ENCODE measurements around the gene TIMM10.

Gene TIMM10

DNA sequence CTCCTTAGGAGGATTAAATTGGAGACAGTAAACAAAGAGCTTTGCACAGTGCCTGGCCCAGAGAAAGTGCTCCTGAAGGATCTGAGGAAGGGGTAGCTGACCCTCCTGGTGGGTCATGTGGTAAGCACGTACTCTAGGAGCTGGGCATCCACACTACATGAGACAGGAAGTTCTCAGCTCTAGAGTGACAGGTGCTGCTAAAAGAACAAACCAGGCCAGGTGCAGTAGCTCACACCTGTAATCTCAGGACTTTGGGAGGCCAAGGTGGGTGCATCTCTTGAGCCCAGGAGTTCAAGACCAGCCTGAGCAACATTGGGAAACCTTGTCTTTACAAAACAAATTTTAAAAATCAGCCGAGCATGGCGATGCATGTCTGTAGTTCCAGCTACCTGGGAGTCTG, 28.2 kb downstream of the TIMM10 start:
- DNase-seq = no peak

DNA sequence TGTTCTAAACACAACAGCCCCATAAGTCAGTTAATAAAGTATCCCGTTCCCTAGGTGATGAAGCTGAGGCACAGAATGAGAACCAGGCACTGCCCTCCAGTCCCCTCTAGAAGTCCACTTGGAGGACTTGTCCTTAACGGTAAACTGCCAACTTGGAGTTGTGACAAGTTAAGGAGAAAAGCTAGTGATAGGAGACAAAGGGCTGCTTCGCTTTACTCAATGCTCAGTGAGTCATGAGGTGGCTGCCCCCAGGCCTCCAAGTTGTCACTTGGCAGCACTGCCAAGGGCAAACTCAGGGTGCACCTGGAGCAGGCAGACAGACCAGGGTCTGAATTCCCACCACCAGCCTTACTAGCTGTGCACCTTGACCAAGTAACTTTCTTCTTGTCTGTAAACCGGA, 28.6 kb downstream of the TIMM10 start:
- DNase-seq = no peak

DNA sequence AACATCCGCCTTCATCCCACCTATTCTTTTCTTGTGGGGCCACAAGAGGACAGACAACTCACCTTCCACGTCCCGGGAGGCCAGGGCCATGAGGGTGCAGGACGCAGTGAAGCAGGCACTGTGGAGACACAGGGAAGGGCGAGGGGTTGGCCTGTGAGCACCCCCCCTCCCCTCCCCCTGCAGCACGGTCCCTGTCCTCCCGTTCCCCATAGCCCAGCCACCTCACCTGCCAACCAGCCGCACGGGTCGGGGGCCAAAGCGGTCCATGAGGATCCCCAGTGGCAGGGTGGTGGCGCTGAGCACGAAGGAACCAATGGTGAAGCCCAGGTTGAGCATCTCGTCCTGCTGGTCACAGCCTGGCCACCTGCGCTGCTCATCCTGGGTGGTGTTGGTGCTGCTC, 29.6 kb downstream of the TIMM10 start:
- no peak for DNase-seq

DNA sequence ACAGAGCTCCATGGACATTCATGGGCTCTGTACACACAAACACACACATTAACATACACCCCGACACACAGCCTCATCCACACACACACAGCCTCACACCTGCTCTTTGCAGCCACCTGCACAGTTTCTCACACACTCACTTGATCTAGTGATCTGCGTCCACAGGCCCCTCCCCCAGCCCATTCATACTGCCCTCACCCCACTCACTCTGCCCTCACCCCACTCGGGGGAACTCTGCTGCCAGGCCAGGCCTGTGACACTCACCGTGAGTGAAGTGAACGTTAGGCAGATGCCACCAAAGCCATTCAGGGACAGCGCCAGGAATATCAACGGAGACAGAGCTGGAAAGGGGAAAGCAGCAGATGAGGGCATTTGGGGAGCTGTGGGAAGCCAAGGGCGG, 30.0 kb downstream of the TIMM10 start:
- DNase-seq = no peak

DNA sequence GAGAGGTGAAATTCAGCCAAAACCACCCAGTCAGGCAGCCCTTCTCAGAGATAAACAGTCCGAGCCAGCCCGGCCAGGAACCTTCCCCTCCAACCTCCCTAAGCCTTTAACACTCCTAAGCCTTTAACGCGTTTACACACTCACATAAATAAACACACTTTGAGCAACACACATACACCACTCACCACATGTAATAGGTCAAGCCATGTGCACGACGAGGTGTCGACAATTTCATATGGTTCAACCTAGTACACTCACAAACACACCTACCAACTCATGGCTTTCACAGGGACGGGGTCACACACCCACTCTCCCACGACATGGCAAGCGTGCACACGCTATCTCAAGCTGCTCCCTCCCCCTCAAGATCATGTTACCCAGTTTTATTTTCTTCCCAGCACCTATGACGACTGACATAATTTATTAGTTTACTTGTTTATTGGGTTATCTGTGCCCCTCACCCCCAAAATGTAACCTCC, 30.5 kb downstream of the TIMM10 start:
- DNase-seq = no peak

DNA sequence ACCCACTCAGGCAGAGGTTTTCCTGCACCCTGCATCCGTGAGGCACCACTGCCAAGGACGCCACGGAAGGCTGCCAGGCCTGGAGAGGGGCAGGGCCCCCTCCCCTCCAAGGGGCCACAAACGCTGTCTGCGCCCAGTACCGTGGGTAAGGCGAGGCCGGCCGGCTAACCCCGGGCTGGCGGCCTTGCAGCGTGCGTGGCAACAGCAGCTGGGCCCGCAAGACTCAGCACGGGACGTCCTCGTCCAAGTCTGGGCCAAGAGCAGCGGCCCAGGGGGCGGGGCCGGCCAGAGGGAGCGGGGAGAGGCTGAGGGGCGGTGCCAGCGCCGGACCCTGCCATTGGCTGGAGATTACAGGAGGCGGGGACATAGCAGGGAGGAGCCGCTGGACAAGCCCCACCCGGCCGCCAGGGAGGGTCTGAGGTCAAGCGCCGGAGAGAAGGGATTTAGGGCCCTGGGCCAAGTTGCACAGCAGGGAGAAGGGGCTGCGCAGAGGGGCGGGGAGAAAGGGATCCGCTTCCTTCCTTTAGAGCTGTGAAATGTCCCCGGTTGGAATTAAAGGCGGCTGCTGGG, 31.1 kb downstream of the TIMM10 start:
- peak; percentile 89 for DNase-seq

DNA sequence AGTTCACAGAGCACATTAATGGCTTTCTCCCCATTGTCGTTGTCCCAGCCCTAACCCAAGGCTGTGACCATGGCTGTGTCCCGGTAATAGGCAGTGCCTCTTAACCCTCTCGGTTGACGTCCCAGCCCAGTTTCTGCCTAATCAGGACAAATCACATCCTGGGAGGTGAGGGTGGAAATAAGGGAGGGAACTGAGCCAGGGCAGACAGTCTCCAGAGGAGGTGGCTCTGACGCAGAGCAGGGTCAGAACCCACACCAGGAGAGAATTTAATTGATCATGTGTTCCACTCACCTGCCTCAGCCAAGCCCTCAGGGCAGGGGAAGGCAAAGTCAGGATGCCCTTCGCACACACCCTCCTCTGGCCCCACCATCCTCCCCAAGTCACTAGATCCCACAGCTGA, 32.0 kb downstream of the TIMM10 start:
- no peak for DNase-seq

DNA sequence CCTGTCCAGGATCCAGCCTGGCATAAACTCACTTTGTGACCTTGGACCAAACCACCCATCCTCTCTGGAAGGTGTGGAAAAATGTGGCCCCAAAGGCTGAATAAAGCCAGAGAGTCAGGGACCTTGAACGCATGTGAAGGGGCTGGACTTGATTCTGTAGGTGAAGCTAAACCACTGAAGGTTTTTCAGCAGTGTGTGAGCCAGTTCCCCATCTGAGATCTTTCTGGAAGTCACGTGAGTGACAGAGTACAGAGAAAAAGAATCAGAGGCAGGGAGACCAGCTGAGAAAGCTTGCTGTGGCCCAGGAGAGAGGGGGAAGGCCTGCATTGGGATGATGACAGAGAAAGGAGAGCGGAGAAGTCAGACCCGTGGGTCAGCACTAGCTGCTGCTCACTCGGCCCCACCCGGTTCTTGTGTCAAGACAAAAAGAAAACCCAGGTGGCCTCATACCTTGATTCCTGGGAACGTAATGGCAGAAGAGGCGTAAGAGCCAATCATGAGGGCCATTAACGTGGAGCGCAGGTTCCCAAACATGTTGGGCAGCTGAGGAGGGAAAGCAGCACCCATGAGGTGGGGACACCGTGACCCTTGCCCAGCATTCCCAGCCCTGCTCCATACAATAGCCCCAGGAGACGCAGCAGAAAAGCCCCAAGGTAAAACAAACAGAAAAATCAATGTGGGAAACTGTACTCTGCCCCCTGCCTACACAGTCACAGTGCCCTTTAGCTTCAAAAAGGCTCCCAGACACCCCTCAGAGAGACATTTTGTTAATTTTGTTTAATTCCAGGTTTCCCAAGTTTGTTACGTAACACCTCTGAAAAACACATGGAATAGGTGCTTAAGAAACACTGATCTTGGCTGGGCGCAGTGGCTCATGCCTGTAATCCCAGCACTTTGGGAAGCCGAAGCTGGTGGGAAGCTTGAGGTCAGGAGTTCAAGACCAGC, 33.0 kb downstream of the TIMM10 start:
- DNase-seq = no peak

DNA sequence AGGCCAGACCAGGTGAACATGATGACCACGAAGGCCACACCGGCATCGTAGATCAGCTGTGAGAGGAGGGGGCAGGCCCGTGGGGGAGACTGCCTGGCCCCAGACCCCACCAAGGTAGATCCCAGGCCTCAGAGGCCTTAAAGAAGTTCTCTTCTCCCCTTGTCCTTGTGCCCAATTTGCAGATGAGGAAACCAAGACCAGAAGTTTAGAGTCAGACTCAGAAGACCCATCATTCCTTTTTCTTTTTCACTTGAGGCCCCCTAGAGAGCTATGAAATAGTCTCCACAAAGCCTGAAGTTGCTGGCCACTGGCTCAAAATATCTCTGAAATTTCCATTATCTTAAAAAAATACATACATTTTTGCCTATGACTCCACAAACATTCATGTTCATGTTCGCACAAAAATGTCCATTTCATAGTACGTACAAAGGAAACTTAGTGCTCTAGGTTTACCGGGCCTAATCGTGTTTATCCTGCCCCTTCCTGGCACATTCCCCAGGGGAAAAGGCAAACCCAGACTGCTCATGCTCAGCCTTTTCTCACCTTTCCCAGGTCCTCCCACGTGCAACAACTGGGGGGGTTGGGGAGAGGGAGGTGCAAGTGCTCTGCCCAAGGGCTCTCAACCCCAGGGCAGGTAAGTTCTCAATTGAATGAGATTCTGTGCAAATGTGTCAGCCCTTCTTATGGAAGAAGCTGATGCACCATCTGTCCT, 34.3 kb downstream of the TIMM10 start:
- DNase-seq = no peak

DNA sequence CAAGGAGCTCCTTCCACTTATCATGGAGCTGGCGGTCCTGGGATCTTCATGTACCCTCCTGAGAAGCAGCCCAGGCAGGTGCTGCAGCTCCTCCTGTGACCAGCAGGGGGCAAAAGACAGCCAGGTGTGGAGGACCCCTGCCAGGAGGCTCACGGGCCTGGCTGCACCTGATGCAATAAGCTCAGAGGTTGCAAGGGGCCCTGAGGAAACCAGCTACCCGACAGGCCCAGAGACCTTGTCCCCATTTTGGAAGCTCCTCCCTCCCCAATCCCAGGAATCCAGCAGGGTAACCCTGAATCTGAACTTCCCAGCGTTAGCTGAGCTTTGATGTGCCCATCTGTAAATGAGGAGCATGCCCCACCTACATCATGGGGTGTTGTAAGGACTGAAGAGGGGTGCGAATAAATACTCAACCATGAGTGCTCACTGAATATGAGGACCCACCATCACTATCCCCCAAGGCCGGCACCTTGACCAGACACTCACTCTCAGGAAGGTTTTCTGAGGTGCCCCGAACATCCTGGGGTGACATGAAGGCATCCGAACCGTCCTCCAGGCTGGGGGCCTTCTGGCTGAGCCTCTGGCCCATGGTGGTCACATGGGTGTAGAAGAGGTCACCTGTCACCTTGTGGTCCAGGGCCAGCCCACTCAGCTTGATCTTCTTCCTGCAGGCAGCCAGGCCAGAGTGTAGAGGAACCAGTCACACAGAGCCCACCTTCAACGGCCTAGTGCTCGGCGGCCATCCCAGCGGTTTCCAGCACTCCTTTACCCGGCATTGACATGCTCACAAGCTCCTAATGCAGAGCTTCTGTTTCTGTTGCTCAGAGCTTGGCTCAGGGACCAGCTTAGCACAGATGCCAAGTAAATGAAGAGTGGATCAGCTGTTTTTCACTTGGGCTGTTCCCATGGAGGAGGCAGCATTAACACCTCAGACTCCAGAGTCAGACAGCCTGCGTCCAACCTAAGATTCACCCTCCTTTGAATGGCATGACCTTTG, 36.7 kb downstream of the TIMM10 start:
- no peak for DNase-seq

DNA sequence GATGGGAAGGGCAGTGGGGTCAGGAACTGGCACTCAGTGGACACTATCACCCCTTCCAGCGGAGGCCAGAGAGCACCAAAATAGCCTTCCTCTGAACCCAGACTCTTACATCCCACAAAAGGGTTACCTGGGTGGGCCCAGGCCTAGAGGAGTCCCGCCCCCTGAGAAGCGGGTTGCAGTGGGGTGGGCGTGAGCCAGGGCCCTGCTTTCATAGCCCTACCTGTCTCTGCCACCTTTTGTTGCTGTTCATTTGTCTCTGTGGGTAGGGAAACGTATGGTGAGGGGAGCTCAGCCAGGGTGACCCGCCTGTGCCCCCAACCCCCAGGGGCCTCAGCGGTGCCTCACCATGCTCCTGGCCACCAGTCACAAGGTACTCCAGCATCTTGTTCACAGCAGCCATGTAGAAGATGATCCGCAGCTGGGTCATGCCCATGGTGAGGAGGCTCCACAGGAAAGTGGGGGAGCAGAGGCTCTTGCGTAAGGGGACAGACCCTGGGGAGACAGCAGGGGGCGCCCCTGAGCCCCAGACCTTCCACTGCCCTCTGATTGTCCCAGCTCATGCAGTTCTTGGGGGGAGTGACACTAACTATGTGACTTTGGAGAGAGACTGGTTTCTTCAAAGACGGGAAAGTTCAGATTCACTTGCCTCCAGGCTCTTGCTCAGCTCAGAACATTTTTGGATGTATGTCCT, 39.0 kb downstream of the TIMM10 start:
- peak; percentile 51 for DNase-seq

DNA sequence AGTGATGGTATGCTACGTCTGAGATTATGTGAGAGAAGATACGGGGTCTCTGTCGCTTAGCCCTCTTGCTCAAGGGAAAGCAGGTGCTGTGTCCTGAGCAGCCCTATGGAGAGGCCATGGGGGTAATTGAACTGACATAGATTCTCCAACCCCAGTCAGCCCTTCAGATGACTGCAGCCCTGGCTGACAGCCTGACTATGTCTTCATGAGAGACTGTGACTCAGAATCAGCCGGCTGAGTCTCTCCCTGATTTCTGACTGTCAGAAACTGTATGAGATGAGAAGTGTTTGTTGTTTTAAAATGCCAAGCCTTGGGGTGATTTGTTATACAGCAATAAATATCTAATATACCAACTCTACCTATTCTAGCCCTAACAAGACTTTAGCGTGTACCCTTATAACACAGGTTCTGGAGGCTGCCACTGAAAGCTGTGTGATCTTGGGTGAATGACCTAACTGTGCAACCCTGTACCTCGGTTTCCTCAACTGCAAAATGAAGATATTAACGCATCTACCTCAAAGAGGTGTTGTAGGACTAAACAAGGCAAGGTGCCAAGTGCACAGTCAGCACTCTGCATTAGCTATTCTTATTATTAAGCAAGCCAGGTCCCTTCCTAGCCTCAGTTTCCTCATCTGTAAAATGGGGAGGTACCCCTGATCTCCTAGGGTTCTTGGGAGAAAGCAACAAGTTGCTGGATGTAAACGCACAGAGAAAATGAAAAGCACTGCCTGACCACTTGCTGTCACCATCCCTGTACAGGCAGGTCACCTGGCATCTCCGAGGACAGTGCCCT, 39.9 kb downstream of the TIMM10 start:
- peak; percentile 79 for DNase-seq

DNA sequence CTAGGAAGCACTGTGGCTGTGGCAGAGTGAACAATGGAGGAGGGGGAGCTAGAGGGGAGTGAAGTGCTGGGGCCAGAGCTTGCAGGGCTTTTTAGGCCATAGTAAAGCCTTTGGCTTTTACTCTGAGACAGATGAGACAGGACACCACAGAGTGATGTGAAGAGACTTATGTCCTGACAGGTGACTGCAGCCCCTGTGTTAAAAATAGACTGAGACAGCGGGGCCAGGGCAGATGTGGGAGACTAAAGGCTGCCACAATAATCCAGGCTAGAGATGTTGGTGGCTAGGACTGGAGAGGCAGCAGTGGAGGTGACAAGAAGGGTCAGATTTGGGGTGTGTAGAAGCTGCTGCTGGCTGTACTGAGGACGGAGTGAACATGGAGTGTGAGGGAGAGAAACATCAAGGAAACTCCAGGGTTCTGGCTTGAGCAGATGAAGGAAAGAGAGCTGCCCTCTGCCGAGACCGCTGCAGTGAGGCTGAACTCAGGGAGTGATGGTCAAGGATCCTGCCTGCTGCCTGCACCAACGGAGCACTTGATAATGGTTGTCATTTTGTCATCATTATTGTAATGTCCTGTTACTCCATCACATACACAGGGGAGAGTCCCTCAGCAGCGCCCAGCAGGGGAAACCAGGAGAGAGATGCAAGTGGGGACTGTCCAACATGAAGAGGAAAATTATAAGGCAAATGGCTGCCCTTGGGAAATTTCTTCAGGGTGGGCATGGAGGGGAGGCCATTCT, 42.5 kb downstream of the TIMM10 start:
- DNase-seq = peak; percentile 30

DNA sequence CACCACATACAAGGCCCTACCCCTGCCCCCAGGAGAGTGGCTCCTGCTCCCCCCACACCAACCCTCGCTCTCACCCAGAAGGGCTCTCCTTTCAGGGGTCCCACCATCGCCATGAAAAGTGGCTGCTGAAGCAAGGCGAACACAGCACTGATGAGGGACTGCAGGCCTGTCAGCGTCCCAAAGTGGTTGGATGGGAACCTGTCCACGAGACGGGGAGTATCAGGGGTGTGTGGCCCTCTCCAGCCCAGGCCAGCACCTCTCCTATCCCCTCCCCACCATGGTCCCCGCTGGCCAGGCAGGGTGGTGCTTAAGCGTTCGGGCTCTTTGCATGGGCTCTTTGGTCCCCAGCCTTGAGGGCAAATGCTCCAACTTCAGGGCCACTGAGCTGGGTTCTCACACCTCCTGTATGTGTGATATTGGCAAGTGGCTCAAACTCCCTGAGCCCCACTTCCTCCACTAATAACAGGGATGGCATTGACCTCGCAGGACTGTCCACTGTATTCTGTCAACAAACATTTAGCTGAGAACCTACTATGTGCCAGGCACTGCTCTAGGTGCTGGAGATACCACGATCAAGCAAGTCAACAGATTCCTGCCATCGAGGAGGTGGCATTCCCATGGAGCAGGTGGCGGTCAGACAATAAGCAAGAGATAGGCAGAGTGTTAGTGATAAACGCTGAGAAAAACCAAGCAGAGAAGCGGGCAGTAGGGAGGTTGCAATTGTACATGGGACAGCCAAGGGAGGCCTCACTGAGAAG, 43.4 kb downstream of the TIMM10 start:
- no peak for DNase-seq

DNA sequence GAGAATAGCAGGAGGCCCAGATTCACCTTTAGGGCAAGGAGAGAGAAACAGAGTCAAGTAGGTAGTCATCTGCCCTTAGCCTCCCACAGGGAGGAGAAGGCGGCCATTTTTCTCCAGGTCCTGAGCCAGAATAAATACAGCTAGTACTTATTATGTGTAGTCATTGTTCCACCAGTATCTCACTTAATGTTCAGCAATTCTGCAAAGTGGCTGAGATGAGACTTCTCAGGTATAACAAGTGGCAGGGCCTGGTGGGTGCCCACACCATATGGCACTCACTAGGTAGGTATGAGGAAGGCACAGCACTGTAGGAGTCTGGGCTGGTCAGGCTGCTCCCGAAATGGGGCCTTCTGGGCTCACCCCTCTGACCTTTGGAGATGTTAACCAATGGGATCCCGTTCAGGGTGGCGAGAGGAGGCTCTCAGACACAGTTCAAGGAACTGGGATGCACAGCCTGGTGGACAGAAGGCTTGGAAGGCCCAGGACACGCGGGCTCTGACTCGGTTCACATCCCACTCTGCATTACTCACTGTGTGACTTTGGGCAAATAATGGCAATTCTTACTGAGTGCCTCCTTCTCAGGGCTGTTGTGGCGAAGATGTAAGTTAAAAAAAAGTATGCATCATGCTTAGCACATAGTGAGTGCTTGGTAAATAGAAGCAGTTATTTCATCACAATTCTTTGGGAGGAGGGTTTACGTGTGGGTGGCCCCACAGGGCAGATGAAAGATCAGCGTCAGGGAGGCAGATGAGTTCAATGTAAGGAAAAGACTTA, 45.1 kb downstream of the TIMM10 start:
- DNase-seq = peak; percentile 96

DNA sequence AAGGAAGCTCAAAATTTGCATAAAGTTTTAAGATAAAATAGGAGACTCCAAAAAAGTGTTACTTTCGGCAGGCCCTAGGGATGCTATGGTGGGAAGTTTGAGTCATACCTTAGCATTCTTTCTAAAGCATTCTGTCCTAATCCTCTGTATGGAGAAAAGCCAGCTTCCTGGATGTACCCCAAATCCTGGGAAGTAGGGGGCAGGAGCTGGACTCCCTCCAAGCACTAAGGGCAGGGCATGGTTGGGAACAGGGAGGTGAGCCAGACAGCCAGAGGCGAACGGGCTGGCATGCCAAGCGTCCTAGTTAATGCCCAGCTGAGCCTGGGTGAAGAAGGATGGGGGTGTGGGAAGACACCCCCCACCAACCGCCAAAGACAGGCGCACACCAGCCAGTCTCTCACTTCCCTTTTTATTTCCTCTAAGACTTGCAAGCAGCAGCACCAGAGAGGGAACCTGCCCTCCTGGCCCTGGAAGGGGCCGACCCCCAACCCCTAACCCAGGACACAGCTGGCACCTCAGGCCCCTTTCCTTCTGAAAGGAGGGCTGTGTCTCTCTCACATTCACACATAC, 46.3 kb downstream of the TIMM10 start:
- DNase-seq = peak; percentile 70

DNA sequence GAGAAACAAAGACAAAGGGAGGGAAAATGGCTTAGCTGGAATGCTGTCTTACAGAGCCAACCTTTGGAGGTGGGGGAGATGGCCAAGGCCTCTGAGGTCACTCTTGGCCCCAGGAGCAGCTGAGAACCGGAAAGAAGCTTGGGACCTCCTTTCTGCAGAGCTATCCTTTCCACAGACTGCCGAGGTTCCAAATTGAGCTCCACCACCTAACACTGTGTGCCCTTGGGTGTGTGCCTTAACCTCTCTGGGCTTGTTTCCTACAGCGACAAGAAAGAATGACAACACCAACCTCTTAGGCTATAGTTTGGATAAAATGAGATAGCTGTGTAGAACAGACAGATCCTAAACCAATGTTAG, 47.0 kb downstream of the TIMM10 start:
- no peak for DNase-seq
